Hepatocyte (in vitro differentiated cells): ENCODE measurements around the gene ABCD2.

Source experiments
- EZH2phosphoT487 ChIP-seq: fragments of 200-600 bp; sonication (generic); IDR thresholded peaks from one replicate; pipeline ENCODE4 v1.6.1; 2018; ENCODE audit warnings: antibody characterized with exemption, mild to moderate bottlenecking, low read depth, moderate library complexity; ENCODE audit not compliant: unreplicated experiment, severe bottlenecking
- TF ChIP-seq, protein P1 (sequence below): fragments of 200-600 bp; sonication (generic); IDR thresholded peaks from 2 replicates; pipeline ENCODE4 v1.5.1; 2016; ENCODE audit warnings: antibody characterized with exemption, mild to moderate bottlenecking; ENCODE audit not compliant: poor library complexity

DNA sequence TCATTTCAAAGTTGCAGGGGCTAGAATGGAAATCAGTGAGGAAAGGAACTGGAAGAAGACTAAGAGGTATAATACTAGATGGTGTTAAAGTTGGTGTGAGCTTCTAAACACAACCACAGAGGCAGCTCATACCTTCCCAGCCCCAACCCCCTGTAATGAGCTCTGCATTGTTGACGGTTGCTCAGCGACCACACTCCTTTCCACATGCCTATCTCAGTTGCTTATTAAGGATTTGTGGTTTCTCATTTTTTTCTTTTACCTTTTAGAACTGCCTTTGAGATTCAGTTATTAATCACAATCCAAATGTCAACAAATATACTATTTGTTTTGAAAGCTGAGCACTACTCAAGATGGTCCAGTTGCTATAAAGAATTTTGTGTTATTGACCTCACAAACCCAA is 114.6 kb downstream of the ABCD2 start:
- TF ChIP-seq, protein P1, sequence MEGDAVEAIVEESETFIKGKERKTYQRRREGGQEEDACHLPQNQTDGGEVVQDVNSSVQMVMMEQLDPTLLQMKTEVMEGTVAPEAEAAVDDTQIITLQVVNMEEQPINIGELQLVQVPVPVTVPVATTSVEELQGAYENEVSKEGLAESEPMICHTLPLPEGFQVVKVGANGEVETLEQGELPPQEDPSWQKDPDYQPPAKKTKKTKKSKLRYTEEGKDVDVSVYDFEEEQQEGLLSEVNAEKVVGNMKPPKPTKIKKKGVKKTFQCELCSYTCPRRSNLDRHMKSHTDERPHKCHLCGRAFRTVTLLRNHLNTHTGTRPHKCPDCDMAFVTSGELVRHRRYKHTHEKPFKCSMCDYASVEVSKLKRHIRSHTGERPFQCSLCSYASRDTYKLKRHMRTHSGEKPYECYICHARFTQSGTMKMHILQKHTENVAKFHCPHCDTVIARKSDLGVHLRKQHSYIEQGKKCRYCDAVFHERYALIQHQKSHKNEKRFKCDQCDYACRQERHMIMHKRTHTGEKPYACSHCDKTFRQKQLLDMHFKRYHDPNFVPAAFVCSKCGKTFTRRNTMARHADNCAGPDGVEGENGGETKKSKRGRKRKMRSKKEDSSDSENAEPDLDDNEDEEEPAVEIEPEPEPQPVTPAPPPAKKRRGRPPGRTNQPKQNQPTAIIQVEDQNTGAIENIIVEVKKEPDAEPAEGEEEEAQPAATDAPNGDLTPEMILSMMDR, result no peak
- no peak for TF ChIP-seq EZH2phosphoT487
